Measurements from ENCODE around the gene IP6K1.
"Not testable (repeated sequence)": the region's sequence is repeated elsewhere in the genome, so short reads cannot be mapped to it uniquely, and the experiment has no call there.

Gene IP6K1

GRCh38 chr3:49786357-49787181, at the start of gene IP6K1:
TSS of gene IP6K1 (minus strand) at chr3:49786542. CDS start at chr3:49748040, 38,502 bp downstream.
- DNase-seq, result peak; percentile 99

DNA sequence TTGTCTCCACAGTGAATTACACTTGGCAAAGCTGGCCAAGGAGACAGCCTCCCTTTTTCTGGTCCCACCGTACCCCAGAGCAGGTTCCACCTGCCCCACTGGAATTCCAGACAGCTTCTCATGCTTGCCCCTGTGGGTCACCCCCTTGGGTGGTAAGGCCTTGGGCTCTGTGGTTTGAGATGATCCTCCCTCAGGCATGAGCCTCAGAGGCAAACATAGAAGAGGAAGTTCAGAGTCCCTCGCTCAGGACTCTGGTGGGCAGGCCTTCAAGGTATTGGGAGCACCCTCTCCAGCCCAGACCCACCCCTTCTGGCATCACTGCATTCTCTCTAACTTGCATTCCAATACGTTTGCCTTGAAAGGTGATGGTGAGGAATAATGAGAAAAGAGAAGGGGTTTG, 45.0 kb upstream of the IP6K1 start:
- no peak for DNase-seq

GRCh38 chr3:49826016-49826415, 39.7 kb upstream of the IP6K1 start:
- no peak for DNase-seq

- not testable (repeated sequence) for DNase-seq
Observed at GRCh38 chr3:49823131-49823530, 36.8 kb upstream of the IP6K1 start.

DNA sequence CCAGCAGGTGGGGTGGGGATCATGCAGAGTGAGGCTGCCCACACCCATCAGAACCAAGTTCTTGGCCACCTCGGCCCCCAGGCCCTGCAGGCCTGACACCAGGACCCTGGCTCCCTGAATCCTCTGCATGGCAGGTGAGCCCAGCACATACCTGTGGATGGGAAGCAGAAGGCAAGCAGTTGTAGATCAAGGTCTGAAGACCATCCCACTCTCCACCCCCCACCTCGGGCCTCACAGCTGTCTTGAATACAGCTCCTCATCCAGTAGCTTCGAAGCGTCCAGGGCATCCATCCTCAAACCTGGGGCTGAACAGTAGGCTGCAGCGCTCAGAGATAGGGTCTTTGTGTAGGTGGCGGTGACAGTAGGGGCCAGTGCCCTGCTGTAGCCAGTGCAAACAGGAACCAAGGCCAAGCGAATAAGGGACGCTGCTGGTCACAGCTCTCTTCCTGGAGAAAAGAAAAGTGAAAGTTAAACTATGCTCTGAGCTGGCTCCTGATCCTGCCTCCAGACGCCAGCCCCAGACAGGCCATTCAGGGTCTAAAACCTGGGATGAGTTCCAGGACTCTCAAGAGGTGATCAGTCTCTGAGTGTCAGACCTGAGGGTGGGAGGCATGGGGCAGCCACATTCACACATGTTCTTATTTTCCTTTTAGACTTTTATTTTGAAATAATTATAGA, 27.3 kb upstream of the IP6K1 start, which contains the start of gene UBA7:
Gene UBA7, minus strand, starts transcription at position 457 of the 678 bp plus-strand sequence. Its CDS starts 166 bp downstream, at position 291.
- DNase-seq, result no peak

GRCh38 chr3:49812916-49813496, 26.7 kb upstream of the IP6K1 start:
- DNase-seq, result no peak

DNA sequence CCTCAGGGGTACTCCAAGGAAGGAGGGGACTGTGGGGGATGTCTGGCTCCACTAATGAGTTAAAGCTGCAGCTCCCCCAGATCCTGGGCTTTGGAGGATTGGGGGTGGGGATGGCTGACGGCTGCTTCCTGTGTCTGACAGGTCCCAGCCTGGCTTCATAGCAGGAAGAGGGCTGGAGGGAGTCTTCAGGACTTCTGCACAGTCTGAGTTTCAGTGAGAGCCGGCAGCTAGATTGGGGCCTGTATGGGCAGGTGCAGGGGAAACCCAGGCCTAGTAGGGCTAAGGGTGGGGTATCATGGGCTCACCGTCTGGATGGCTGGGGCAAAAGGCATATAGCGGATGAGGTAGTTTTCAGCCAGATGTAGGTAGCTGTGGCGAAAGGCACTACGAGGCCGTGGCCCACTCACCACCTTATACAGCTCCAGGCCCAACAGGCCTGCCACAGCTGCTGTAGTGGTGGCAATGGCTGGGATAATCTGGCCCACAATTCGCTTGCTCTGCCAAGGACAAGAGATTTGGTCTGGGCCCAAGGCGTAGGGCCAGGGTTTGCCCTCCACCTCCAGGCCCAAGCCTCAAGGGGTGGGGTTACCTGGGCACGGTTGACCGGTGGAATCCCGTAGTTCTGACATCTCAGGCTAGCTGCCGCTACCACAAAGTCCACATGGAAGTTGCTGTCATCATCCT, 21.2 kb upstream of the IP6K1 start:
- DNase-seq, result no peak

DNA sequence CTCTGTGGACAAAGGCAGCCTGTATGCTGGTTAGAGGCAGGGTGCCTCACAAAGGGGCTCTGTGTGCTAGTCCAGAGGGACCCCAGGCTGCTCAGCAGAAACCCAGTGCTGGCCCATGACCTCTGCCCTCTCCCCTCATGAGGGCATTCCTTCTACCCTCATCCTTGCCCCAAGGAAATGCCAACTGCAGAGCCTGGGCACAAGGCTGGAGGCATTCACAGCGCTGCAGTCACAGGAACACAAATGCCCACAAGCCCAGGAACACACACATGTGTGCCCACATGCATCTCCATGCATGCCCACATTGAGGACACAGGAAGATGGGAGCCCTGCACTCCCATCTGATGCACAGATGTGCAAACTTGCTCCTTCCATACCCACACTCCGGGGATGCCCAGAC, 20.5 kb upstream of the IP6K1 start:
- no peak for DNase-seq

GRCh38 chr3:49805897-49806701, 19.8 kb upstream of the IP6K1 start:
- no peak for DNase-seq

- DNase-seq, result peak in 1 of 2 experiments; percentile 36
Observed at GRCh38 chr3:49805367-49805782, 19.0 kb upstream of the IP6K1 start.

GRCh38 chr3:49804141-49805041, 18.0 kb upstream of the IP6K1 start:
- no peak for DNase-seq

DNA sequence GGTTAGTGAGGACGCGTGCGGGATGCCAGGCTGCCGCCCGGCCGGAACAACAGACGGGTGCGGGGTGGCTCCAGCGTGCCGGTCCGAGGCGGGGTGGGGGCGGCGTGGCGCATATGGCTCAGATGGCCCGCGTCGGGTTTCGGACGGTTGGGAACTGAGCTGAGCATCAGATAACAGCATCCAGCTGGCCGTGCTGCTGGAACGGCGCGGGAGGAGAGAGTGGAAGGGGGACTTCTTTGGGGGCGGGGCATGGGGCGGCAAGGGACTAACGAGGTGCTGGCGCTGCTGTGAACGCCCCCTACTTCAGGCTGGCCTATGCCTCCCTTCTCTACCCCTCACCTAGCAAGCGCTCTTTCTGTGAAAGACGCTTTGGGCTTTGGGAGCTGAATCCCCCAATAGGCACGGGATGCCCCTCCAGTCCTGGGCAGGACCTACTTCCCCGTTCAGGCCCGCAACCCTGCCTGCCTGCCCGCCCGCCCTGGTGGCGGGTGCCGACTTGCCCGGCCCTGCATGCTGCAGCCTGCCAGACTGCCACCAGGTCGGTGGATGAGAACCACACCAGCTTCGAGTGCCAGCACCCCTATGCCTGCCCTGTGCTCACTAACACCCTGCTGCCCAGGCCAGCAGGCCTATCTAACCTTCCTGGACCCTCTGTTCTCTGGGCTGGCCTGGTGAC, 17.3 kb upstream of the IP6K1 start:
- no peak for DNase-seq

DNA sequence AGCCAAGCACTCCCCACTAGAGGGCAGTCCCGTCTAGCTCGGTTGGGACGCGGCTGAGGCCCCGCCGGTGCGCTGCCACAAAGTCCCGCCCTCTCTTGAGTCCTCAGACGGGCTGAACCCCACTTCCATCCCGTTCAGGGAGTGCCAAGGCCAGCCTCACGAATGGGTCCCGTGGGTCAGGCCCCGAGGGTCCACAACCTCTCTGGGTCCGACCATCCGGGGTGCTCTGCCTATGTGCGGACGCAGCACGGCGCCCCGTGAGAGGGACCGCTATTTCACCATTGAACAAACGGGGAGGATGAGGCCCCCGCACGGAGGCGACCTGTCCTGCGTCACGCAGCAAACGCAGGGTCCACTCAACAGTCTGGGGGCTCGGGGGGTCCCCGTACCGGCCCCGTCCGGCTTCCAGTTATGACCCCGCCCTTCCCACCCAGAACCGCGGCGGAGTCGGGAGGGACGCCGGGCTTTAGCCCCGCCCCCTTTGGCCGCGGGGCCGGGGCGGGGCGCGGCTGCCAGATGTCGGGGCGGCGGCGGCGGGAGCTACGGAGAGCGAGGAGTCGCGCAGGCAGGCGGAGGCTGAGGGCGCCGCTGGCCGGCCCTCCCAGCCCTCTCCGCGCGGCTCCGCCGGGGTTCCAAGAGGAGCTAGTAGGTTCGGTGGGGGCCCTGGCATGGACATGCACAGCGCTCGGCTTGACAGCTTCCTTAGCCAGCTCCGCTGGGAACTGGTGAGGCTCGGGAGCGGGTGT, 16.6 kb upstream of the IP6K1 start, which contains the start of gene INKA1:
Gene INKA1, plus strand, starts transcription at position 543 of the 746 bp plus-strand sequence. Its CDS starts 132 bp downstream, at position 675.
- DNase-seq, result peak; percentile 11 to 66

GRCh38 chr3:49801160-49801559, 14.8 kb upstream of the IP6K1 start:
- no peak for DNase-seq

DNA sequence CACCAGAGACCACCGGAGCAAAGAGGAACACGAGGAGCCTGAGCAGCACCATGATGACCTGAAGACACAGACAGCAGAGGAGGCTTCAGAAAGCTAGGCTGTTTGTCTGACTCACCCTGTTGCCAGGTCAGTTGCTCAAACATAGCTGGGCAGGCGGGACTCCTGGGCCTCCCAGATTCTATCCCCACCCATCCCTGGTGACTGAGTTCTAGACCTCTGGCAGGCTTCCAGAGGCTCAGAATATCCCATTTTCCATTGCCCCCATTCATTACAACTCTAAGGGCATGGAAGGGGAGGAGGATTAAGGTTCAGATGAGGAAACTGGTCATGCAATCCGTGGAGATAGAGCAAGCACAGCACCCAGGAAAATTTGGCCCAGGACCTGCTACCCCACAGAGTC, 13.4 kb upstream of the IP6K1 start, which contains the start of gene CDHR4:
Gene CDHR4, minus strand, starts transcription at position 113 of the 400 bp plus-strand sequence. Its CDS starts 61 bp downstream, at position 52.
- DNase-seq, result no peak

GRCh38 chr3:49799105-49799504, 12.8 kb upstream of the IP6K1 start:
- no peak for DNase-seq

GRCh38 chr3:49794926-49795905, 8.9 kb upstream of the IP6K1 start:
- no peak for DNase-seq

GRCh38 chr3:49794431-49794830, 8.1 kb upstream of the IP6K1 start:
- no peak for DNase-seq
